Tibial artery (tissue), 4 donors: ENCODE results near the gene TMEM45B.
"Not testable (repeated sequence)": the region's sequence is repeated elsewhere in the genome, so short reads cannot be mapped to it uniquely, and the experiment has no call there.

Experiments
- DNase-seq, 2 donors: peaks; one replicate each; pipeline ENCODE4 v3.0.0-alpha.2; 2019
- H3K27ac ChIP-seq, 2 donors: fragments of 200-600 bp; sonication (generic) in 1 of 2; 1 replicate in 1 of 2; 2 replicates in 1 of 2; pipeline ENCODE4 v1.5.1; 2018 to 2019; ENCODE audit warnings: mild to moderate bottlenecking in 1 of 2
- H3K27me3 ChIP-seq, 2 donors: fragments of 200-600 bp; sonication (generic) in 1 of 2; one replicate each; pipeline versions ENCODE4 v1.5.1 to v1.6.0; 2016 to 2019
- H3K36me3 ChIP-seq, 3 donors: fragments of 200-600 bp; sonication (generic) in 2 of 3; one replicate each; pipeline ENCODE4 v1.5.1; 2016 to 2019; ENCODE audit warnings: mild to moderate bottlenecking in 2 of 3
- H3K4me1 ChIP-seq, 4 donors: fragments of 200-600 bp; sonication (generic) in 2 of 4; 1 replicate in 3 of 4; 2 replicates in 1 of 4; pipeline ENCODE4 v1.5.1; 2016 to 2019
- H3K4me3 ChIP-seq, 2 donors: fragments of 200-600 bp; sonication (generic) in 1 of 2; 1 replicate in 1 of 2; 2 replicates in 1 of 2; pipeline ENCODE4 v1.5.1; 2018 to 2019; ENCODE audit warnings: mild to moderate bottlenecking in 2 of 2
- H3K9me3 ChIP-seq, 3 donors: fragments of 200-600 bp; sonication (generic) in 1 of 3; one replicate each; pipeline ENCODE4 v1.5.1; 2016 to 2019
- intact Hi-C: fragments of 100-400 bp; cut with DNase I; formaldehyde crosslinking; loops from one replicate; pipeline ENCODE4 v1.15.0; 2023; ENCODE audit warnings: low total_unique reads
- TF ChIP-seq, protein P1 (sequence below), 2 experiments: fragments of 200-600 bp in 1 of 2; fragments of 450-650 bp in 1 of 2; IDR thresholded peaks; one replicate each; pipeline ENCODE4 v1.5.1; 2017 to 2019; ENCODE audit warnings: antibody characterized with exemption in 2 of 2, mild to moderate bottlenecking in 1 of 2, moderate library complexity in 1 of 2

Gene TMEM45B

DNA sequence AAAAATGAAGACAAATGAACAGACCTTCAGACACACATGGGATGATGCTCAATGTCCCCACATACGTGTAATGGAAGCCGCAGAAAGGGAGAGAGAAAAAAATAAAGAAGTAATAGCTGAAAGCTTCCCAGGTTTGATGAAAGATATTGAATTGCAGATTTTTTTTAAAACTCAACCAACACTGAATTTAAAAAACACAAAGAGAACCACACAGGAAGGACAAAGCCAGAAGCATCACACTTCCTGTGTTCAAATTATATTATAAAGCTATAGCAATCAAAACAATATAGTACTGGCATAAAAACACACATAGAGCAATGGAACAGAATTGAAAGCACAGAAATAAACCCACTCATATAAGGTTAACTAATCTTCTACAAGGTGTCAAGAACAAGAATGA lies 26.5 kb downstream of the TMEM45B start:
- no peaks in the 10 kb centered on the region for H3K9me3 ChIP-seq
- H3K27ac ChIP-seq: no peak overlapping the region
- H3K4me3 ChIP-seq: no peak overlapping the region
- H3K4me1 ChIP-seq: no peaks in the 10 kb centered on the region
- intact Hi-C loops: no loop called here
- DNase-seq: no peak
- H3K36me3 ChIP-seq: no peaks in the 10 kb centered on the region
- TF ChIP-seq, protein P1, sequence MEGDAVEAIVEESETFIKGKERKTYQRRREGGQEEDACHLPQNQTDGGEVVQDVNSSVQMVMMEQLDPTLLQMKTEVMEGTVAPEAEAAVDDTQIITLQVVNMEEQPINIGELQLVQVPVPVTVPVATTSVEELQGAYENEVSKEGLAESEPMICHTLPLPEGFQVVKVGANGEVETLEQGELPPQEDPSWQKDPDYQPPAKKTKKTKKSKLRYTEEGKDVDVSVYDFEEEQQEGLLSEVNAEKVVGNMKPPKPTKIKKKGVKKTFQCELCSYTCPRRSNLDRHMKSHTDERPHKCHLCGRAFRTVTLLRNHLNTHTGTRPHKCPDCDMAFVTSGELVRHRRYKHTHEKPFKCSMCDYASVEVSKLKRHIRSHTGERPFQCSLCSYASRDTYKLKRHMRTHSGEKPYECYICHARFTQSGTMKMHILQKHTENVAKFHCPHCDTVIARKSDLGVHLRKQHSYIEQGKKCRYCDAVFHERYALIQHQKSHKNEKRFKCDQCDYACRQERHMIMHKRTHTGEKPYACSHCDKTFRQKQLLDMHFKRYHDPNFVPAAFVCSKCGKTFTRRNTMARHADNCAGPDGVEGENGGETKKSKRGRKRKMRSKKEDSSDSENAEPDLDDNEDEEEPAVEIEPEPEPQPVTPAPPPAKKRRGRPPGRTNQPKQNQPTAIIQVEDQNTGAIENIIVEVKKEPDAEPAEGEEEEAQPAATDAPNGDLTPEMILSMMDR (IDR thresholded peaks at IDR 0.05): no peak
- H3K27me3 ChIP-seq: no peaks in the 10 kb centered on the region

DNA sequence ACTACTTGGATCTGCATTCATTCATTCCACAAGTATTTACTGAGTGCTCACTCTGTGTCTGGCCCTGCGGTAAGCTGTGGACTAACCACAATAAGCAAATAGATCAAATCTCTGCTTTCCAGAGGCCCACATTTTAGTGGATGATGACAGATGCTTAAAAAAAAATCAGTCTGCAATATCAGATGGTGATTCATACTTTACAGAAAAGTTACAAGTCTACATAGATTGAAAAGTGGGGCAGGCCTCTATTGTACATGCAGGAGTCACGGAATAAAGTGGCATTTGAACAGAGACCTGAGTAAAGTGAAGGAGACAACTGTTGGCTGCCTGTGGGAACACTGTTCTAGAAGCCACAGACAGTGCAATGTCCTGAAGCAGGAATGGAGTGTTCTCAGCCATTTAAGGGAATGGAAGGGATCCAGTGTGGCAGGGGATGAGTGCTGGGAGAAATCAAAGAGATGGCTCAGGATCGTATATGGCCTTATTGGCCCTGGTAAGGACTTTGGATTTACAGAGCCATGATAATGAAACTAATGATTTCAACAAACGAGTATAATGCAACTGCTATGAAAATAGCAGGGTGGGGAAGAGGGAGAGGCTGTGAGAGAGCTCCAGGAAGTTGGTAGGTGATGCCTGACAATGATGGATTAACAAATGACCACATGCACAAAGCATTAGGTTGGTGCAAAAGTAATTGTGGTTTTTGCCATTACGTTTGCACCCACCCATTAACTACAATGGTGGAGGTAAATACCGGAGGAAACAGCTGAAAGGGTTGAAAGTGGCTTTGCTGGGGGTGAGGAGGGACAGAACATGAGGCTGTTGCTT lies 31.1 kb downstream of the TMEM45B start:
- H3K27me3 ChIP-seq: no peaks in the 10 kb centered on the region
- no peak overlapping the region for H3K27ac ChIP-seq
- H3K4me1 ChIP-seq: no peaks in the 10 kb centered on the region
- H3K36me3 ChIP-seq: no peaks in the 10 kb centered on the region
- H3K9me3 ChIP-seq: no peaks in the 10 kb centered on the region
- H3K4me3 ChIP-seq: no peak overlapping the region
- TF ChIP-seq, protein P1 (IDR thresholded peaks at IDR 0.05): no peak
- intact Hi-C loops: no loop called here
- no peak for DNase-seq

DNA sequence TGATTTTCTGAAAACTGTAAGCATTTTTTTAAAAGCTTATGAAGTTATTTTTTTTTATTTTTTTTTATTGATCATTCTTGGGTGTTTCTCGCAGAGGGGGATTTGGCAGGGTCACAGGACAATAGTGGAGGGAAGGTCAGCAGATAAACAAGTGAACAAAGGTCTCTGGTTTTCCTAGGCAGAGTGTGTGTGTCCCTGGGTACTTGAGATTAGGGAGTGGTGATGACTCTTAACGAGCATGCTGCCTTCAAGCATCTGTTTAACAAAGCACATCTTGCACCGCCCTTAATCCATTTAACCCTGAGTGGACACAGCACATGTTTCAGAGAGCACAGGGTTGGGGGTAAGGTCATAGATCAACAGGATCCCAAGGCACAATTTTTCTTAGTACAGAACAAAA lies 31.7 kb downstream of the TMEM45B start:
- H3K27ac ChIP-seq, DNase-seq, H3K36me3 ChIP-seq, H3K27me3 ChIP-seq, H3K4me3 ChIP-seq, H3K4me1 ChIP-seq, H3K9me3 ChIP-seq, intact Hi-C loops: not testable (repeated sequence)

DNA sequence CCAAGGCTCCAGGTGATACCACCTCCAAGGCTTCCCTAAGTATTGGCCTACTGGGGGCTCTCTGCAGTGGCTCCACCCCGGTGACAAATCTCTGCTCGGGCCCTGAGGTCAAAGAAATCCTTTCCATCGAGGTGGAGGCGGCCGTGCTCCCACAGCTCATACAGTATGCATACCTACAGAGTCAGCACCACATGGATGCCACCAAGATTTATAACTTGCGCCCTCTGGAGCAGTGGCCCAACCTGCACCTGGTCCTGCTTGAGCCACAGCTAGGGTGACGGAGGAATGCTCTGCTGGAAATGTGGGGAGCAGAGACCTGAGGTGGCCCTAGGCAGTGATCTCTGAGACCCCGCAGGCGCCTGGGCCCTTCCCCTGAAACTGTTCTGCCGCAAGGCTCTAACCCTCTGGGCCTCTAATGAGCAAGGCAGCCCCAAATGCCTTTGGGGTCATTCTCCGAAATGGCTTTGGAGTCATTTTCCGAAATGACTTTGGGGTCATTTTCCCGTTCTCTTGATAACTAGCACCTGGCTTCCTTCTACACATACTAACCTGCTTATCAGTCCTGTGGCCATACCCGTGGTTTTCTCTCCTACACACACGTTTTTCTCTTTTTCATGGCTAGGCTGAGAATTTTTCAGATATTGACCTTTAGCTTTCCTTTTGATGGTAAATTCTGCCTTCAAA lies 33.9 kb downstream of the TMEM45B start:
- H3K4me3 ChIP-seq: no peak overlapping the region
- H3K36me3 ChIP-seq: no peaks in the 10 kb centered on the region
- H3K4me1 ChIP-seq: no peaks in the 10 kb centered on the region
- intact Hi-C loops: no loop called here
- H3K27me3 ChIP-seq: no peaks in the 10 kb centered on the region
- DNase-seq: no peak
- TF ChIP-seq, protein P1 (IDR thresholded peaks at IDR 0.05): no peak
- no peak overlapping the region for H3K27ac ChIP-seq
- no peaks in the 10 kb centered on the region for H3K9me3 ChIP-seq

DNA sequence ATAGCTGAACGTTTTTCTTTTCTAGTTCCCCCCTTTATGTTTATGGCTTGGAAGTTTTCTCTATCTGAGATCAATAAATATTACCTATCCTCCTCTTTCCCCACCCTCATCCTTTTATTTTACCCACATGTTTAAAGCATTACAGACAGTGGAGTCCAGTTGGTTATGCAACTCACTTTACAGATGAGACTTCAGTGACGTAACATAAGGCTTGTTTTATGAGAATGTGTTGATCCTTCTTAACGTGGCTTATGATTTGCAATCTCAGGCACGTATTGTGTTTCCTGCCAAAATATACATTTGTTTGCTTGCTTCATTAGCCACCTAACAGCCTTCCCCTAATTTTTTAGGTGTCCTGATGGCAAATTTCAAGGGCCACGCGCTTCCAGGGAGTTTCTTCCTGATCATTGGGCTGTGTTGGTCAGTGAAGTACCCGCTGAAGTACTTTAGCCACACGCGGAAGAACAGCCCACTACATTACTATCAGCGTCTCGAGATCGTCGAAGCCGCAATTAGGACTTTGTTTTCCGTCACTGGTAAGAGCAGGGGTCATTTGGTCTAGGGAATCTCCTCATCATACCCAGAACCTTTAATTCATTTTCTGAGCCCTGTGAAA lies 36.6 kb downstream of the TMEM45B start:
- H3K27ac ChIP-seq: no peak overlapping the region
- no peaks in the 10 kb centered on the region for H3K9me3 ChIP-seq
- no peak for DNase-seq
- H3K4me3 ChIP-seq: no peak overlapping the region
- H3K36me3 ChIP-seq: no peaks in the 10 kb centered on the region
- H3K4me1 ChIP-seq: no peaks in the 10 kb centered on the region
- intact Hi-C loops: no loop called here
- TF ChIP-seq, protein P1 (IDR thresholded peaks at IDR 0.05): no peak
- H3K27me3 ChIP-seq: no peaks in the 10 kb centered on the region
